Uterus (tissue), 4 donors: ENCODE measurements around the gene EPB41. TPM values are rescaled to one million over a fixed set of nuclear protein-coding genes. Genes with fewer than 3 reads are reported as not detected.

Source experiments
- DNase-seq, 2 donors: peaks; one replicate each; pipeline ENCODE4 v3.0.0-alpha.2; 2019 to 2020
- H3K27ac ChIP-seq, 2 donors: fragments of 200-600 bp; sonication (generic); 1 replicate in 1 of 2; 2 replicates in 1 of 2; pipeline ENCODE4 v1.5.1; 2016 to 2018
- H3K27me3 ChIP-seq, 2 donors: fragments of 200-600 bp; sonication (generic); one replicate each; pipeline ENCODE4 v1.5.1; 2018 to 2019; ENCODE audit warnings: control low read depth in 1 of 2
- H3K36me3 ChIP-seq, 2 donors: fragments of 200-600 bp; sonication (generic); one replicate each; pipeline ENCODE4 v1.5.1; 2019; ENCODE audit warnings: control low read depth in 1 of 2
- H3K4me1 ChIP-seq, 2 donors: fragments of 200-600 bp; sonication (generic); one replicate each; pipeline ENCODE4 v1.5.1; 2018 to 2019; ENCODE audit warnings: control low read depth in 1 of 2
- H3K4me3 ChIP-seq, 2 donors: fragments of 200-600 bp; sonication (generic); 1 replicate in 1 of 2; 2 replicates in 1 of 2; pipeline ENCODE4 v1.5.1; 2018 to 2019; ENCODE audit warnings: mild to moderate bottlenecking in 1 of 2
- H3K9me3 ChIP-seq, 2 donors: fragments of 200-600 bp; sonication (generic); one replicate each; pipeline ENCODE4 v1.5.1; 2019; ENCODE audit warnings: control low read depth in 1 of 2
- CTCF ChIP-seq, 4 experiments: fragments of 200-600 bp in 2 of 4; fragments of 450-650 bp in 2 of 4; sonication (generic) in 2 of 4; IDR thresholded peaks; one replicate each; pipeline ENCODE4 v1.5.1; 2016 to 2019; ENCODE audit warnings: antibody characterized with exemption in 4 of 4, mild to moderate bottlenecking in 2 of 4, moderate library complexity in 1 of 4
- POLR2A ChIP-seq, 2 donors: fragments of 450-650 bp; IDR thresholded peaks; one replicate each; pipeline ENCODE4 v1.6.1; 2016; ENCODE audit warnings: antibody characterized with exemption in 2 of 2, mild to moderate bottlenecking in 1 of 2, moderate library complexity in 1 of 2
- intact Hi-C: fragments of 100-400 bp; cut with DNase I; formaldehyde crosslinking; loops from one replicate; pipeline ENCODE4 v1.15.1; 2023; ENCODE audit warnings: low total_unique reads
- total RNA-seq, 4 donors: library from RNA; depleted of rRNA in 3 of 4; stranded (reverse); fragments of >200 nt in 3 of 4; gene quantifications; one replicate each; pipeline versions ENCODE4 v1.1.0 to v1.2.4, GENCODE V29; 2014 to 2023
- donor health status: DM: yes; HTN: yes; CAD: no.

EPB41 gene
- total RNA-seq, 4 donors from 2014 or later = 16.2 to 1,146 (median 45.4) TPM

GRCh38 chr1:28882009-28882628, 32.2 kb upstream of the EPB41 start:
- Histone ChIP-seq H3K4me1 (no peaks in the 10 kb centered on the region), H3K27me3 (no peaks in the 10 kb centered on the region), H3K27ac (peak overlapping the region in 1 of 2 donors; percentile 24), H3K4me3 (no peak overlapping the region), H3K36me3 (no peaks in the 10 kb centered on the region), H3K9me3 (no peaks in the 10 kb centered on the region)
- intact Hi-C loops = loop anchor here (5.0 kb wide), 2 partner anchors 150 to 320 kb away; no protein-coding TSS in a partner anchor
- DNase-seq = peak; percentile 89 to 90
- peak; percentile 93 to 97 (median 97) for TF ChIP-seq CTCF (IDR thresholded peaks at IDR 0.05)
- TF ChIP-seq POLR2A (IDR thresholded peaks at IDR 0.05) = peak in 1 of 2 donors; percentile 18

- TF ChIP-seq CTCF (IDR thresholded peaks at IDR 0.05) (no peak), POLR2A (IDR thresholded peaks at IDR 0.05) (no peak)
- H3K27ac ChIP-seq = peak overlapping the region in 1 of 2 donors; percentile 77
Observed at GRCh38 chr1:28883242-28883616, 31.1 kb upstream of the EPB41 start.

GRCh38 chr1:28885472-28885877, 28.9 kb upstream of the EPB41 start:
- intact Hi-C loops = no loop called here
- TF ChIP-seq CTCF (IDR thresholded peaks at IDR 0.05) (no peak), POLR2A (IDR thresholded peaks at IDR 0.05) (no peak)
- no peak overlapping the region for H3K4me3 ChIP-seq
- H3K9me3 ChIP-seq = no peaks in the 10 kb centered on the region
- no peaks in the 10 kb centered on the region for H3K27me3 ChIP-seq
- DNase-seq = no peak
- no peaks in the 10 kb centered on the region for H3K4me1 ChIP-seq
- no peaks in the 10 kb centered on the region for H3K36me3 ChIP-seq
- peak overlapping the region; percentile 68 to 77 for H3K27ac ChIP-seq

More at GRCh38 chr1:28883242-28883616, 31.1 kb upstream of the EPB41 start:
- no peaks in the 10 kb centered on the region for H3K36me3 ChIP-seq
- H3K4me3 ChIP-seq = no peak overlapping the region
- intact Hi-C loops = loop anchor here (5.0 kb wide), 2 partner anchors 149 to 319 kb away; no protein-coding TSS in a partner anchor
- H3K27me3 ChIP-seq = no peaks in the 10 kb centered on the region
- H3K4me1 ChIP-seq = no peaks in the 10 kb centered on the region
- DNase-seq = no peak
- no peaks in the 10 kb centered on the region for H3K9me3 ChIP-seq

- H3K27me3 ChIP-seq = no peaks in the 10 kb centered on the region
- H3K27ac ChIP-seq = peak overlapping the region; percentile 68 to 77
- H3K36me3 ChIP-seq = no peaks in the 10 kb centered on the region
- TF ChIP-seq POLR2A (IDR thresholded peaks at IDR 0.05) = no peak
- TF ChIP-seq CTCF (IDR thresholded peaks at IDR 0.05) = no peak
- H3K9me3 ChIP-seq = no peaks in the 10 kb centered on the region
- peak overlapping the region in 1 of 2 donors; percentile 70 for H3K4me3 ChIP-seq
- no peaks in the 10 kb centered on the region for H3K4me1 ChIP-seq
- intact Hi-C loops = no loop called here
- DNase-seq = no peak
Observed at GRCh38 chr1:28885977-28886730, 28.2 kb upstream of the EPB41 start.
